T-cell (primary cell): ENCODE data around the gene OR6B2. TPM values are rescaled to one million over a fixed set of nuclear protein-coding genes. Genes with fewer than 3 reads are reported as not detected.
"Not testable (repeated sequence)": the region's sequence is repeated elsewhere in the genome, so short reads cannot be mapped to it uniquely, and the experiment has no call there.

Source experiments
- ATAC-seq, 4 experiments: fragments of 200-7000 bp in 3 of 4; fragments of 150-1000 bp in 1 of 4; cut with Tn5 transposase; replicated peaks in 1 of 4; 1 replicate in 3 of 4; 2 replicates in 1 of 4; pipeline ENCODE4 v1.10.0; 2021; ENCODE audit warnings: moderate library complexity in 3 of 4, mild to moderate bottlenecking in 2 of 4, moderate number of reproducible peaks in 1 of 4
- CTCF ChIA-PET, 2 donors: fragments of 300-600 bp; sonication (Branson Sonifier 250); formaldehyde crosslinking; loops; one replicate each; lab custom pipeline; 2022; ENCODE audit warnings: antibody characterized with exemption in 2 of 2; lab: Charles Lee
- POLR2A ChIA-PET, 2 donors: fragments of 300-600 bp; sonication (Branson Sonifier 250); formaldehyde crosslinking; loops; one replicate each; lab custom pipeline; 2022; ENCODE audit warnings: antibody characterized with exemption in 2 of 2; lab: Charles Lee
- DNase-seq, 35 experiments: peaks; one replicate each; pipeline versions ENCODE4 v3.0.0 to v3.0.0-alpha.2; 2013 to 2023
- H3K27ac ChIP-seq: one replicate; pipeline ENCODE4 v1.5.1; 2013; ENCODE audit warnings: low read length
- H3K27me3 ChIP-seq, 2 experiments: replicated peaks in 1 of 2; 1 replicate in 1 of 2; 2 replicates in 1 of 2; pipeline versions ENCODE4 v1.6.1 to v1.7.0; 2013; ENCODE audit warnings: low read length in 1 of 2, mixed read lengths in 1 of 2; ENCODE audit not compliant: control insufficient read depth in 2 of 2, insufficient read depth in 2 of 2; ENCODE audit errors: extremely low read depth in 1 of 2
- H3K36me3 ChIP-seq, 2 donors: 1 replicate in 1 of 2; 2 replicates in 1 of 2; pipeline versions ENCODE4 v1.6.1 to v1.7.0; 2013; ENCODE audit warnings: low read length in 1 of 2; ENCODE audit not compliant: control insufficient read depth in 2 of 2, insufficient read depth in 1 of 2; ENCODE audit errors: extremely low read depth in 1 of 2
- H3K4me1 ChIP-seq, 2 experiments: 1 replicate in 1 of 2; 2 replicates in 1 of 2; pipeline versions ENCODE4 v1.6.1 to v1.7.0; 2013; ENCODE audit warnings: low read length in 2 of 2, mixed read lengths in 1 of 2; ENCODE audit not compliant: insufficient read depth in 2 of 2, control insufficient read depth in 1 of 2; ENCODE audit errors: extremely low read depth in 1 of 2
- H3K4me3 ChIP-seq, 2 donors: 1 replicate in 1 of 2; 2 replicates in 1 of 2; pipeline versions ENCODE4 v1.5.1 to v1.7.0; 2013; ENCODE audit warnings: mild to moderate bottlenecking in 2 of 2, low read length in 1 of 2, moderate library complexity in 1 of 2; ENCODE audit not compliant: control insufficient read depth in 1 of 2; ENCODE audit errors: extremely low read depth in 1 of 2
- H3K9me3 ChIP-seq: 2 replicates; pipeline ENCODE4 v1.7.0; 2013
- H3K27ac Mint-ChIP-seq, 2 donors: one replicate each; pipeline ENCODE4 v1.8.0; 2020 to 2021; ENCODE audit warnings: mild to moderate bottlenecking in 2 of 2, mixed read lengths in 2 of 2
- H3K27me3 Mint-ChIP-seq, 2 donors: one replicate each; pipeline ENCODE4 v1.8.0; 2021 to 2022; ENCODE audit warnings: mixed read lengths in 2 of 2
- H3K36me3 Mint-ChIP-seq: one replicate; pipeline ENCODE4 v1.8.0; 2021; ENCODE audit warnings: mixed read lengths
- H3K4me1 Mint-ChIP-seq, 3 donors: one replicate each; pipeline ENCODE4 v1.8.0; 2020 to 2022; ENCODE audit warnings: mixed read lengths in 3 of 3, mild to moderate bottlenecking in 1 of 3
- H3K4me3 Mint-ChIP-seq, 3 donors: one replicate each; pipeline ENCODE4 v1.8.0; 2020 to 2022; ENCODE audit warnings: mild to moderate bottlenecking in 3 of 3, mixed read lengths in 3 of 3, moderate library complexity in 3 of 3
- H3K9me3 Mint-ChIP-seq, 3 donors: one replicate each; pipeline ENCODE4 v1.8.0; 2020 to 2022; ENCODE audit warnings: mixed read lengths in 3 of 3
- WGBS: methylation state at CpG from one replicate; pipeline ENCODE4 v1.1.5; 2013; ENCODE audit warnings: missing lambda C conversion rate; ENCODE audit not compliant: insufficient coverage; 5-methylcytosine and 5-hydroxymethylcytosine counted together
- total RNA-seq, 35 experiments: library from RNA in 6 of 35; stranded (reverse) in 6 of 35; fragments of 120-200 nt in 1 of 35; gene quantifications; one replicate each; pipeline versions ENCODE4 v1.2.1 to v1.2.4 and lab custom pipeline; 2013 to 2026

OR6B2 gene
- total RNA-seq, 5 donors from 2014 or later (not counting 1 experiment from before 2014, with no cell fraction given), result not detected

DNA sequence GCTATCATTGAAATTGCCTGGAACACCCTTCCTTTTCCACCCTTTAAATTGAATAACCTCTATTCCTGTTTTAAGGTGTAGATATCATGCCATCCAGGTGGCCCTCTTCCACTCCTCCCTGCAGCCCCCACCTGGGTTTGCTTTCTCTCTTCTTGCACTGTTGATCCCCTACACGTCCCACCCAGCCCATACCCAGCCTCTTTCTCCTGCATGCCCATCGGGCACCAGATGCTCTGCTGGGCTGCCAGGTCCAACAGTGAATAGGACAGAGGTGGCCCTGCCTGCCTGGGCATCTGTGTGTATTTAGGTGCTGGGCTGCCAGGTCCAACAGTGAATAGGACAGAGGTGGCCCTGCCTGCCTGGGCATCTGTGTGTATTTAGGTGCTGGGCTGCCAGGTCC lies 13.9 kb upstream of the OR6B2 start:
- H3K27me3 Mint-ChIP-seq, result peaks cover 41 to 45% of the 10 kb centered on the region in 2 donors
- no CpG with 5 or more reads among the region's 2 CpGs for WGBS

DNA sequence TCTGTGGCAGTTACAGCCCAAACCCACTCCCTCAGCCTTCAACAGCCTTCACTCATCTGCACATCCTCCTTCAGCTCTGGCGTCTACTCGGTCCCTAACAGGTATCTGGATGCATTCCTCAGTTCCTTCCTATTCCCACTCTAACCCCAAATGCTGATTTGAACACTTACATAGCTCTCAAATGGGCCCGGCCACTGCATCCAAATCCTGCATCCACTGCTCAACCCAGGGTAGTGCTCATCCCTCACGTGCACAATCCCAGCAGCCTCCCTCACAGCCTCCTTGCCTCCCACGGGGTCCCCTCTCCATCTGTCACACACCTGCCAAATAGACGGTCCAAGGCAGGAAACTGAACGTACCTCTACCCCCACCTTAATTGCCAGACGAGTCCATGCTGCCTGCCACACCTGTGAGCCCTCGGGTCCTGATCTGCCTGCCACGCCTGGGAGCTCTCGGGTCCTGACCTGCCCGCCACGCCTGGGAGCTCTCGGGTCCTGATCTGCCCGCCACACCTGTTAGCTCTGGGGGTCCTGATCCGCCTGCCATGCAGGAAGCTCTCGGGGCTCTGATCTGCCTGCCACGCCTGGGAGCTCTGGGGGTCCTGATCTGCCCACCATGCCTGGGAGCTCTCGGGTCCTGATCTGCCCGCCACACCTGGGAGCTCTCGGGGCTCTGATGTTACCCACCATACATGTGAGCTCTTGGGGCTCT lies 13.2 kb upstream of the OR6B2 start:
- no peak overlapping the region for H3K4me3 ChIP-seq
- CTCF ChIA-PET, result interaction anchor here in 1 of 2 donors (0.6 kb wide), 1 partner anchor 107 kb away, joined by 3 read pairs; no protein-coding TSS in a partner anchor

More for the DNA sequence above, 13.9 kb upstream of the OR6B2 start:
- H3K4me3 Mint-ChIP-seq, ATAC-seq, H3K4me3 ChIP-seq, DNase-seq, H3K9me3 ChIP-seq, H3K36me3 ChIP-seq, CTCF ChIA-PET, H3K27ac ChIP-seq, H3K36me3 Mint-ChIP-seq, H3K9me3 Mint-ChIP-seq, H3K4me1 Mint-ChIP-seq, H3K27ac Mint-ChIP-seq, H3K4me1 ChIP-seq, POLR2A ChIA-PET: not testable (repeated sequence)
- peaks cover 3 to 56% of the 10 kb centered on the region in 2 experiments for H3K27me3 ChIP-seq

DNA sequence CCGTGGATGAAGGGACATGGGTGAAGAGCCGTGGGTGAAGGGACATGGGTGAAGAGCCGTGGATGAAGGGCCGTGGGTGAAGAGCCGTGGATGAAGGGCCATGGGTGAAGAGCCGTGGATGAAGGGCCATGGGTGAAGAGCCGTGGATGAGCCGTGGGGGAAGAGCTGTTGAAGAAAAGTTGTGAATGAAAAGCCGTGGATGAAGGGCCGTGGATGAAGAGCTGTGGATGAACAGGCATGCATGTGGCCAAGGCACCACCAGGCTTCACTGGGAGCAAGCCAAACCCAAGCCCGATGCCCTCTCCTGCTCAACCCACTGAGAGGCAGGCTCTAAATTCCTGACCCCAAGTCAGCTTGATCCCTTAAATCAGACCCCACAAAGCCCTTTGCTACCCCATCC lies 12.5 kb upstream of the OR6B2 start:
- Mint-ChIP-seq H3K36me3 (no peaks in the 10 kb centered on the region), H3K4me1 (no peaks in the 10 kb centered on the region), H3K27ac (no peak overlapping the region), H3K4me3 (no peak overlapping the region), H3K27me3 (peaks cover 32 to 36% of the 10 kb centered on the region in 2 donors), H3K9me3 (no peaks in the 10 kb centered on the region)
- no peak for DNase-seq
- H3K36me3 ChIP-seq, result no peaks in the 10 kb centered on the region
- ATAC-seq, result no peak
- H3K27ac ChIP-seq, result no peak overlapping the region
- H3K9me3 ChIP-seq, result no peaks in the 10 kb centered on the region
- H3K4me3 ChIP-seq, result no peak overlapping the region
- H3K27me3 ChIP-seq, result peaks cover 3 to 46% of the 10 kb centered on the region in 2 experiments
- ChIA-PET CTCF (interaction anchor here in 1 of 2 donors (0.6 kb wide), 1 partner anchor 108 kb away, joined by 3 read pairs; no protein-coding TSS in a partner anchor), POLR2A (no interaction called here)
- no peaks in the 10 kb centered on the region for H3K4me1 ChIP-seq
- 25% methylated on average over 5 of the region's 11 CpGs for WGBS

More for the DNA sequence above, 13.2 kb upstream of the OR6B2 start:
- no peaks in the 10 kb centered on the region for H3K9me3 ChIP-seq
- WGBS, result 84% methylated on average over 21 of the region's 21 CpGs
- Mint-ChIP-seq H3K36me3 (no peaks in the 10 kb centered on the region), H3K4me3 (no peak overlapping the region), H3K4me1 (no peaks in the 10 kb centered on the region), H3K9me3 (no peaks in the 10 kb centered on the region), H3K27me3 (peaks cover 36 to 39% of the 10 kb centered on the region in 2 donors), H3K27ac (no peak overlapping the region)
- no peak for ATAC-seq
- no peaks in the 10 kb centered on the region for H3K4me1 ChIP-seq
- H3K36me3 ChIP-seq, result no peaks in the 10 kb centered on the region
- H3K27me3 ChIP-seq, result peaks cover 3 to 50% of the 10 kb centered on the region in 2 experiments
- POLR2A ChIA-PET, result no interaction called here
- no peak overlapping the region for H3K27ac ChIP-seq
- DNase-seq, result no peak

DNA sequence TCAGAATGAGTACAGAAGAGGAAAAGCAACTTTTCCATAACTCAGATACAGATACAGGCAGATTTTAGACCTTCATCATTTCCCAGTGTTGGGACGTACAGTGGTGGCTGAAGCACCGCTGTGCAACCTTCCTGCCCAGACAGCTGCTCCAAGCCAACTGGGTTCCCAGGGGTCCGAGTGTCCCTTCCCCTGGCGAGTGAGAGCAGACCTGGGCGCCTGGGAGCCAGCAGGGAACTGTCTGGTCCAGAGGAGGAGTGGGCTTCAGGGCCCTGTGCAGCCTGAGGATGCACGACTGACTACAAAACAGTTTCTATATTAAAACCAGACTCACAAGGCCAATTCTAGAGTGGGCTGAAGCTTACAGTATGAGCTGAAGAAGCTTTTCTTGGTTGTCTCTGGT lies 11.1 kb upstream of the OR6B2 start:
- no peaks in the 10 kb centered on the region for H3K36me3 Mint-ChIP-seq
- ChIA-PET POLR2A (no interaction called here), CTCF (no interaction called here)
- no peaks in the 10 kb centered on the region for H3K36me3 ChIP-seq
- no peaks in the 10 kb centered on the region for H3K9me3 Mint-ChIP-seq
- no peaks in the 10 kb centered on the region for H3K4me1 ChIP-seq
- ATAC-seq, result no peak
- DNase-seq, result no peak
- no peak overlapping the region for H3K4me3 Mint-ChIP-seq
- H3K27me3 Mint-ChIP-seq, result peaks cover 33 to 37% of the 10 kb centered on the region in 2 donors
- H3K4me1 Mint-ChIP-seq, result no peaks in the 10 kb centered on the region
- no peak overlapping the region for H3K27ac Mint-ChIP-seq
- no peak overlapping the region for H3K27ac ChIP-seq
- H3K9me3 ChIP-seq, result no peaks in the 10 kb centered on the region
- H3K4me3 ChIP-seq, result no peak overlapping the region
- H3K27me3 ChIP-seq, result peaks cover 3 to 43% of the 10 kb centered on the region in 2 experiments
- WGBS, result 77% methylated on average over 3 of the region's 6 CpGs

DNA sequence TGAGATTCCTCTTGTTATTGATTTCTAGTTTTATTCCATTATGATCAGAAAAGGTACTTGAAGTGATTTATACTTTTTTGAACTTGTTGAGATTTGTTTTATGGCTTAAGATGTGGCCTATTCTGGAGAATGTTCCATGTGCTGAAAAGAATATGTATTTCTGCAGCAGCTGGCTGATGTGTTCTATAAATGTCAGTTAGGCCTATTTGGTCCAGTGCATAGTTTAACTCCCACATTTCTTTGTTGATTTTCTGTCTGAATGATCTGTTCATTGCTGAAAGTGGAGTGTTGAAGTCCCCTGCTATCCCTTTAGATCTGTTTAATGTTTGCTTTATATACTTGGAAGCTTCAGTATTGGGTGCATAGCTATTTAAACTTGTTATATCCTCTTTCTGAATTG lies 7.1 kb upstream of the OR6B2 start:
- ATAC-seq, result no peak
- Histone ChIP-seq H3K27ac (no peak overlapping the region), H3K4me3 (no peak overlapping the region), H3K9me3 (no peaks in the 10 kb centered on the region), H3K36me3 (no peaks in the 10 kb centered on the region), H3K27me3 (peaks cover 0 to 29% of the 10 kb centered on the region in 2 experiments), H3K4me1 (no peaks in the 10 kb centered on the region)
- DNase-seq, result no peak
- ChIA-PET POLR2A (no interaction called here), CTCF (no interaction called here)
- Mint-ChIP-seq H3K36me3 (no peaks in the 10 kb centered on the region), H3K4me1 (no peaks in the 10 kb centered on the region), H3K27me3 (peaks cover 24 to 26% of the 10 kb centered on the region in 2 donors), H3K27ac (no peak overlapping the region), H3K4me3 (no peak overlapping the region), H3K9me3 (no peaks in the 10 kb centered on the region)

DNA sequence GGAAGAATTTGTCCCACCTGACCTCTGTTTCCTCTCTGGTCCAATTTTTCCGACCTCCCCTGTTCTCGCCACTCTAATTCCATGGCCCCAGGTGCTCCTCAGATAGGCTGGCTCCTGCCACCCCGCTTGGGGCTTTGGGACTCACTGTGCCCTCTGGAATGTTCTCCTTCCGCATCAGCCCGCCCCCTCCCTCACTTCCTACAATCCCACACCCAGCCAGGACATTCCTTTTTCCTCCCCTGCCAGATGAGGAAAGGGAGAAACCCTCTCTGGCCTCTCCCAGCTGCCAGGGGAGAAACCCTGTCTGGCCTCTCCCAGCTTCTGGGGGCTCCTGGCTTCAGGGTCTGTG lies 3.1 kb upstream of the OR6B2 start:
- no peak for DNase-seq
- H3K4me3 Mint-ChIP-seq, result no peak overlapping the region
- H3K36me3 Mint-ChIP-seq, result no peaks in the 10 kb centered on the region
- Histone ChIP-seq H3K4me3 (no peak overlapping the region), H3K27me3 (peaks cover 0 to 29% of the 10 kb centered on the region in 2 experiments), H3K4me1 (no peaks in the 10 kb centered on the region), H3K9me3 (no peaks in the 10 kb centered on the region), H3K27ac (no peak overlapping the region), H3K36me3 (no peaks in the 10 kb centered on the region)
- peaks cover 29 to 34% of the 10 kb centered on the region in 2 donors for H3K27me3 Mint-ChIP-seq
- H3K9me3 Mint-ChIP-seq, result no peaks in the 10 kb centered on the region
- ATAC-seq, result no peak
- H3K27ac Mint-ChIP-seq, result no peak overlapping the region
- CTCF ChIA-PET, result no interaction called here
- 71% methylated on average over 4 of the region's 5 CpGs for WGBS
- POLR2A ChIA-PET, result interaction anchor here in 1 of 2 donors (0.6 kb wide), 1 partner anchor 15 kb away, joined by 3 read pairs; no protein-coding TSS in a partner anchor
- H3K4me1 Mint-ChIP-seq, result no peaks in the 10 kb centered on the region
